GM19328 (cell line): ENCODE measurements around the gene AICDA.

ENCODE experiments used
- ATAC-seq: cut with Tn5 transposase; IDR thresholded peaks from one replicate; pipeline ENCODE4 v1.9.1; 2021; ENCODE audit warnings: mild to moderate bottlenecking, moderate library complexity; ENCODE audit not compliant: unreplicated experiment

AICDA gene

DNA sequence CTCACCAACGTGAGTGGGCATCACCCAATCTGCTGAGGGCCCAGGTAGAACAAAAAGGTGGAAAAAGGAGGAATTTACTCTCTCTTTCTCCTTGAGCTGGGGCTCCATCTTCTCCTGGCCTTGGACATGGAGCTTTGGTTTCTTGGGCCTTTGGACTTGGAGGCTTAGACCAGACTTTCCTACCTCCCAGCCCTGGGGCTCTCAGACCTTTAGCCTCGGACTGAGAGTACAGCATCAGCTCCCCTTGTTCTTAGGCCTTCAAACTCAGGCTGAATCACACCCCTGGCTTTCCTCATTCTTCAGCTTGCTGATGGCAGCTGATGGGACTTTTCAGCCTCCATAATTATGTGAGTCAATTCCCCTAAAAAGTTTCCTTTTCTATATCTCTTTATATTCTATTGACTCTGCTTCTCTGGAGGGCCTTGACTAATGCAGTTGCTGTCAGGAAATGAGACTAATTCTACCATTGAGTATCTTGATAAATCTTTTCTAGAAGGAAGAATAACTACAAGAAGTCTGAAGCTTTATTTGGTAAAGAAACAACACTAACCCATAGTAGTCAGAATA, 56.0 kb downstream of the AICDA start:
- no peak for ATAC-seq

DNA sequence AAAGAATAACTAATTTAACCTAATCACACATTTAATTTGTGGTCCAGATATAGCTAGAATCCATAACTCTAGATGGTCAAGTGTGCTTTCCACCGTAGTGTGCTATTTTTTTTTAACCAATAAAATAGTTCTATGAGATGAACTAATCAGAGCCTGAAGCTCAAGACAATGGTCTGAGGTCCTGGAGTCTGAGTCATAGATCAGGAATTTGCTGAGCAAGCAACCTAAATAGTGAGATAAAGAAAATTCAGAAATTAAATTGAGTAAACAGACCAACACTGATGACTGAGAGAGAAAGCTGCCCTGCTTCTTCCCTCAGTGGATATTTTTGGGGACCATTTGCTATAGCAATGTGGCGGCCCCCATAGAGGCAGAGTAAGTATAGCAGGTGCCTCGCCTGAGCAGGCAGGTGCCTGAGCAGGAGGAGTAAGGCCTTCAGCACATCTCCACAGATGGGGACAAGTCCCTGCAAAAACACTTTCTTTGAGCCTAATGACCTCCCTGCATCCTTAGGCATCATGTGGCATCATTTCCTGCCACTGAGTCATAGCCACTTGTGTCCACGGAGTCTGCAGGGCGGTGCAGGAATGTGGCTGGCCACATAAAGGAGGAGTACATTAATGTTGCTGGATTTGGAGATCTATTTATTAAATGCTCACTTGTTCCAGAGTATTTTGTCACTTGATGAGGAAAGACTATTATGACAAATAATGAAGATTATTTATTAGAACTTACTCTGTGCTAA, 58.0 kb downstream of the AICDA start:
- ATAC-seq, result no peak

DNA sequence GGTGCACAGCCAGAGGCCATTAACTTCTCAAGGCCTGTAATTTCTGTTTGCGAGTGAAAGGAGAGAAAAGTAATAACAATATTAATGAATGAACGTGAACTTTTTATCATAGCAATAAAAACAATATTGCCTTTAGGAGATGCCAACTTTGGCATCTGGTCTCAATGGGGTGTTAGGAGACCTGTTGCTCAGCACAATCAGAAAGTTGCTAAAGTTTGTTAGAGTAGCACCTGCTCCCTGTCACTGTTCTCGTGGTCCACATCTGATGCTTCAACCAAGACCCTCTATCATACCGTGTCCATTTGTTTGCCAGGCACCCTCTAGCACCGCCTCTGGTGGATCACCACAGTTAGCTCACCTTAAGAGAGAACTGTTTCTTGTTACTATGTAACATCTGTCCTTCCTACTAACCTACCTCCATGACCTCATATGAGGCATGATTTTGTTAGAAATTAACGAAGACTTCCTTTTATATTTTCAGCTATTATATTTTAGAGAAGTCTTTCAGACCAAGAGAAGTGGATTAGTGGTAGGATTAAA, 59.5 kb downstream of the AICDA start:
- no peak for ATAC-seq
